HL-60 (cell line): ENCODE measurements around the gene ENTPD6.
A peak's percentile ranks its signal among the peaks of the same experiment; 100 is the strongest.

ENCODE experiments used
- DNase-seq, 2 experiments: peaks; one replicate each; pipeline ENCODE4 v3.0.0-alpha.2; 2010 to 2020; ENCODE audit warnings: low read depth in 1 of 2, low spot score in 1 of 2
- H3K27ac ChIP-seq: fragments of 250-450 bp; sonication (Bioruptor Pico); replicated peaks from 2 replicates; pipeline ENCODE4 v1.5.1; 2020; ENCODE audit warnings: mild to moderate bottlenecking, moderate library complexity
- H3K27me3 ChIP-seq: fragments of 250-450 bp; sonication (Bioruptor Pico); 2 replicates; pipeline ENCODE4 v1.5.1; 2021; ENCODE audit warnings: mild to moderate bottlenecking, moderate library complexity; ENCODE audit not compliant: insufficient read depth, poor library complexity, severe bottlenecking
- H3K4me3 ChIP-seq: replicated peaks from 2 replicates; pipeline ENCODE4 v1.5.1; 2011; ENCODE audit warnings: mild to moderate bottlenecking, control low read depth, low read length; ENCODE audit not compliant: insufficient read depth
- GABPA ChIP-seq: IDR thresholded peaks from 2 replicates; pipeline ENCODE4 v1.6.1; 2012; ENCODE audit warnings: low read depth
- POLR2AphosphoS5 ChIP-seq: IDR thresholded peaks from 2 replicates; pipeline ENCODE4 v1.6.1; 2012; ENCODE audit warnings: low read depth
- SPI1 ChIP-seq: IDR thresholded peaks from 2 replicates; pipeline ENCODE4 v1.6.1; 2012; ENCODE audit warnings: low read depth, mild to moderate bottlenecking, borderline replicate concordance
- TF ChIP-seq, protein P1 (sequence below): IDR thresholded peaks from 2 replicates; pipeline ENCODE4 v1.6.1; 2012; ENCODE audit warnings: low read depth; ENCODE audit not compliant: insufficient replicate concordance
- TF ChIP-seq, protein P2 (sequence below): IDR thresholded peaks from one replicate; pipeline ENCODE4 v1.5.1; 2011; ENCODE audit warnings: low read length, control low read depth, inconsistent platforms; ENCODE audit not compliant: insufficient read depth

The ENTPD6 gene

DNA sequence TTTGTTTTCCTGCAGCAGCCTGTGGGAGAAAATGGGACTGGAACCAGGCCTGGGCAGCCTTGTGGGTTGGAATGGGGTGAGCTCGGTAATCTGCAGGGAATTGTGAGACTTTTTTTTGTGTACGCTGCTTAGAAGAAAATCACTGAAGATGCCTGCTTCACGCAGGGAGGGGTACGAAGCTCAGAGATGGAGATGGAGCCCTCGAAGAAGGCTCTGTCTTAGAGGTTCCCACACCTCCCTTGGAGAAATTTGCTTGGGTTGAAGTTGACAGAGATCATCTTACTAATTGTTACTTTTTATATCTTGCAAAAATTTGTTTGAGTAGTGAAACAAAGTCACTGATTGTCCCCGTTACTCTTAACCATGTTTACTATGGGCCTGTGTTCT is 53.3 kb downstream of the ENTPD6 start:
- no peak for DNase-seq
- TF ChIP-seq GABPA (no peak), POLR2AphosphoS5 (no peak), SPI1 (no peak)
- TF ChIP-seq, protein P1, sequence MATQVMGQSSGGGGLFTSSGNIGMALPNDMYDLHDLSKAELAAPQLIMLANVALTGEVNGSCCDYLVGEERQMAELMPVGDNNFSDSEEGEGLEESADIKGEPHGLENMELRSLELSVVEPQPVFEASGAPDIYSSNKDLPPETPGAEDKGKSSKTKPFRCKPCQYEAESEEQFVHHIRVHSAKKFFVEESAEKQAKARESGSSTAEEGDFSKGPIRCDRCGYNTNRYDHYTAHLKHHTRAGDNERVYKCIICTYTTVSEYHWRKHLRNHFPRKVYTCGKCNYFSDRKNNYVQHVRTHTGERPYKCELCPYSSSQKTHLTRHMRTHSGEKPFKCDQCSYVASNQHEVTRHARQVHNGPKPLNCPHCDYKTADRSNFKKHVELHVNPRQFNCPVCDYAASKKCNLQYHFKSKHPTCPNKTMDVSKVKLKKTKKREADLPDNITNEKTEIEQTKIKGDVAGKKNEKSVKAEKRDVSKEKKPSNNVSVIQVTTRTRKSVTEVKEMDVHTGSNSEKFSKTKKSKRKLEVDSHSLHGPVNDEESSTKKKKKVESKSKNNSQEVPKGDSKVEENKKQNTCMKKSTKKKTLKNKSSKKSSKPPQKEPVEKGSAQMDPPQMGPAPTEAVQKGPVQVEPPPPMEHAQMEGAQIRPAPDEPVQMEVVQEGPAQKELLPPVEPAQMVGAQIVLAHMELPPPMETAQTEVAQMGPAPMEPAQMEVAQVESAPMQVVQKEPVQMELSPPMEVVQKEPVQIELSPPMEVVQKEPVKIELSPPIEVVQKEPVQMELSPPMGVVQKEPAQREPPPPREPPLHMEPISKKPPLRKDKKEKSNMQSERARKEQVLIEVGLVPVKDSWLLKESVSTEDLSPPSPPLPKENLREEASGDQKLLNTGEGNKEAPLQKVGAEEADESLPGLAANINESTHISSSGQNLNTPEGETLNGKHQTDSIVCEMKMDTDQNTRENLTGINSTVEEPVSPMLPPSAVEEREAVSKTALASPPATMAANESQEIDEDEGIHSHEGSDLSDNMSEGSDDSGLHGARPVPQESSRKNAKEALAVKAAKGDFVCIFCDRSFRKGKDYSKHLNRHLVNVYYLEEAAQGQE = no peak
- TF ChIP-seq, protein P2, sequence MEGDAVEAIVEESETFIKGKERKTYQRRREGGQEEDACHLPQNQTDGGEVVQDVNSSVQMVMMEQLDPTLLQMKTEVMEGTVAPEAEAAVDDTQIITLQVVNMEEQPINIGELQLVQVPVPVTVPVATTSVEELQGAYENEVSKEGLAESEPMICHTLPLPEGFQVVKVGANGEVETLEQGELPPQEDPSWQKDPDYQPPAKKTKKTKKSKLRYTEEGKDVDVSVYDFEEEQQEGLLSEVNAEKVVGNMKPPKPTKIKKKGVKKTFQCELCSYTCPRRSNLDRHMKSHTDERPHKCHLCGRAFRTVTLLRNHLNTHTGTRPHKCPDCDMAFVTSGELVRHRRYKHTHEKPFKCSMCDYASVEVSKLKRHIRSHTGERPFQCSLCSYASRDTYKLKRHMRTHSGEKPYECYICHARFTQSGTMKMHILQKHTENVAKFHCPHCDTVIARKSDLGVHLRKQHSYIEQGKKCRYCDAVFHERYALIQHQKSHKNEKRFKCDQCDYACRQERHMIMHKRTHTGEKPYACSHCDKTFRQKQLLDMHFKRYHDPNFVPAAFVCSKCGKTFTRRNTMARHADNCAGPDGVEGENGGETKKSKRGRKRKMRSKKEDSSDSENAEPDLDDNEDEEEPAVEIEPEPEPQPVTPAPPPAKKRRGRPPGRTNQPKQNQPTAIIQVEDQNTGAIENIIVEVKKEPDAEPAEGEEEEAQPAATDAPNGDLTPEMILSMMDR = no peak
- Histone ChIP-seq H3K27ac (no peak overlapping the region), H3K4me3 (peak overlapping the region; percentile 84), H3K27me3 (no peaks in the 10 kb centered on the region)

DNA sequence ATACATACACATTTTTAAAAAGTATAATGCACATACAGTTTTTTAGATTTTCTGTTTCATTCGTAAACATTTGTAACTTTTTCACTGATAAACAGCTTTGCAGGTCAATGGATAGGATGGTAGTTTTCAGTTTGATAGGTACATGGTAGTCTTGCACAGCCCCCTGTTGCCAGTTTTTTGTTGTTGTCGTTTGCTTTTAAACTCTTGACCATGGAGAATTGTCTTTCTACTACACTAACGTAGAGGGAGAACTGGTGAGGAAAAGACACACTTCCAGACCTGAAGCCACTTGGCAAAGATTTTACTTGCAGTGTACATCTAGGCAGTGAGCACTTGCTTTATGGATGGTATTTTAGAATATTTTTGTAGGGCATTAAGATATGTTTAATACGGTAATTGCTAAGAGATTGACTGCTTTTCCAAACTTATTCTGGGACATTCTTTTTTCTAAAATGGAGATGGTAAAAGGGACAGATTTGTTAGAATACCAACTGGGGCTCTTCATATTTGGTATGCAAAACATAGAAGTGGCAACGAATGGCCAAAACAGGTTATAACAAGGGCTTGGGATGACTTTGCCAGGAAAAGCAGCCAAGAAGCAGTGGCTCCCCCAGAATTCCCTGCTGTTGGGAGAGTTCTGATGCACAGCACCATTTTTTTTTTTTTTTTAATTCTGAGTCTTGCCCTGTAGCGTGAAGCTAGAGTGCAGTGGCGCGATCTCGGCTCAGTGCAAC is 53.9 kb downstream of the ENTPD6 start:
- TF ChIP-seq GABPA = no peak
- no peak for TF ChIP-seq POLR2AphosphoS5
- TF ChIP-seq, protein P1 = no peak
- TF ChIP-seq SPI1 = no peak
- TF ChIP-seq, protein P2 = no peak
- no peak for DNase-seq
- Histone ChIP-seq H3K4me3 (peak overlapping the region; percentile 84), H3K27me3 (no peaks in the 10 kb centered on the region), H3K27ac (no peak overlapping the region)

DNA sequence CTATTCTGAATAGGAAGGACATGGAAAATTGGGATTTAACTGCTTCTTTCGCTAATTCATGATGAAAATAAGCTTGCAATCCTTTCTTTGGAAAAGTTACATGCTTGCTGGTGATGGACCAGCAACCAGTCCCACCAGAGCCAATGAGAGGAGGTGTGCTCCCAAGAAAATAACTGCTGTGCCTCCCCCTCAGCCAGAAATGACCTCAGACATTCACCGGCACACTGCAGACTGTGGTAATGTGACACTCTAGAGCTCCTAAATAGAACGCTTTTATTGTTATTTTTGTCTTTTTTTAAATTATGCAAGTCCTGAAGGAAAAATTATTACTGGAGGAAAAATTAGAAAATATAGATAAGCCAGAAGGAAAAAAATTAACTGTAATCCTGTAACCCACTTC is 55.0 kb downstream of the ENTPD6 start:
- no peak for DNase-seq
- no peaks in the 10 kb centered on the region for H3K27me3 ChIP-seq
- H3K4me3 ChIP-seq = no peak overlapping the region
- TF ChIP-seq GABPA = no peak
- TF ChIP-seq, protein P1 = no peak
- TF ChIP-seq, protein P2 = no peak
- TF ChIP-seq POLR2AphosphoS5 = no peak
- no peak for TF ChIP-seq SPI1
- no peak overlapping the region for H3K27ac ChIP-seq
